Medulla oblongata (tissue), 1 donor: ENCODE results near the gene STIL.

Experiments used
- DNase-seq: peaks from one replicate; pipeline ENCODE4 v3.0.0-alpha.2; 2015; ENCODE audit errors: extremely low spot score

The STIL gene

GRCh38 chr1:47235241-47235681, 78.7 kb downstream of the STIL start:
- DNase-seq: peak; percentile 66

- no peak for DNase-seq
Observed at GRCh38 chr1:47233186-47233585, 80.8 kb downstream of the STIL start.

- DNase-seq: no peak
Observed at GRCh38 chr1:47232187-47232874, 81.6 kb downstream of the STIL start, which contains the start of gene TAL1. TSS of gene TAL1 (minus strand) at chr1:47232225. CDS start at chr1:47225888, 6,337 bp downstream.

GRCh38 chr1:47231301-47232186, 82.4 kb downstream of the STIL start:
- peak; percentile 81 for DNase-seq

GRCh38 chr1:47230692-47231300, 83.2 kb downstream of the STIL start:
- DNase-seq: no peak

- DNase-seq: no peak
Observed at GRCh38 chr1:47229886-47230691, 83.9 kb downstream of the STIL start.

- no peak for DNase-seq
Observed at GRCh38 chr1:47229031-47229885, 84.7 kb downstream of the STIL start.

GRCh38 chr1:47228644-47229030, 85.3 kb downstream of the STIL start:
- no peak for DNase-seq

- no peak for DNase-seq
Observed at GRCh38 chr1:47227341-47228232, 86.4 kb downstream of the STIL start.

- no peak for DNase-seq
Observed at GRCh38 chr1:47226839-47227215, 87.1 kb downstream of the STIL start.

- no peak for DNase-seq
Observed at GRCh38 chr1:47226121-47226838, 87.7 kb downstream of the STIL start.

GRCh38 chr1:47225430-47226100, 88.4 kb downstream of the STIL start:
- no peak for DNase-seq

- DNase-seq: no peak
Observed at GRCh38 chr1:47224676-47225399, 89.1 kb downstream of the STIL start.

- no peak for DNase-seq
Observed at GRCh38 chr1:47223921-47224675, 89.8 kb downstream of the STIL start.

- no peak for DNase-seq
Observed at GRCh38 chr1:47223174-47223920, 90.6 kb downstream of the STIL start.

- DNase-seq: no peak
Observed at GRCh38 chr1:47222476-47222875, 91.5 kb downstream of the STIL start.
